ENCODE measurements around the gene RPL27A.

GRCh38 chr11:8705146-8705545, 22.6 kb downstream of the RPL27A start:
- no peak for TF ChIP-seq CTCF (IDR thresholded peaks at IDR 0.05)
- no peak for TF ChIP-seq POLR2A (IDR thresholded peaks at IDR 0.05)
